ENCODE results near the gene PIAS1. TPM values are rescaled to one million over a fixed set of nuclear protein-coding genes. Genes with fewer than 3 reads are reported as not detected.

The PIAS1 gene
- total RNA-seq, 4 donors from 2014 or later: 31.6 to 70.9 (median 40.3) TPM

- DNase-seq (ENCODE audit: low spot score) (no peak), ATAC-seq (ENCODE audit: low FRiP score) (no peak)
- no peak for TF ChIP-seq CTCF (IDR thresholded peaks at IDR 0.05)
These were observed 6.3 kb upstream of the PIAS1 start for GRCh38 chr15:68047826-68048225.

- DNase-seq (ENCODE audit: low spot score) (no peak), ATAC-seq (ENCODE audit: low FRiP score) (no peak)
- TF ChIP-seq CTCF (IDR thresholded peaks at IDR 0.05): no peak
These were observed 3.0 kb upstream of the PIAS1 start for GRCh38 chr15:68051109-68051508.

GRCh38 chr15:68051907-68052306 lies 2.2 kb upstream of the PIAS1 start:
- no peak for TF ChIP-seq CTCF (IDR thresholded peaks at IDR 0.05)
- no peak for DNase-seq (ENCODE audit: low spot score)

DNA sequence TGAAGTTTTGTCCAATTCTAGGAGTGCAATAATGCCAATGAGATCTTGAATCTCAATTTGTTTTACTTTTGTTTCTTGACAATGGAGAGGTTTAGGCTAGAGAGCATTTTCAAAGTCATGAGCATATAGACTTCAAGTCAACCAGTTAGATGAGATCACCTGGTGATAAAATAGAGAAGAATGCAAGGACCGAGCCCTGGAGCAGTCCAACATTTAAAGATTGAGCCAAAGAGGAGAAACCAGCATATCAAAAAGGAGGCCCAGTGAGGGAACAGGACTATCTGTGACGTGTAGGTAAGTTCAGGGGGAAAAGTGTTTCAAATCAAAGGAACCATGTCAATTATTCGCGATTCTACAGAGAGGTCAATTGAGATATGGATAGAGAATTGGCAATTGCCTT lies 1.7 kb upstream of the PIAS1 start:
- ATAC-seq (ENCODE audit: low FRiP score) (no peak), DNase-seq (ENCODE audit: low spot score) (no peak)
- no peak for TF ChIP-seq CTCF (IDR thresholded peaks at IDR 0.05)

More at GRCh38 chr15:68051907-68052306, 2.2 kb upstream of the PIAS1 start:
- no peak for ATAC-seq (ENCODE audit: low FRiP score)

GRCh38 chr15:68053001-68053400 lies 1.1 kb upstream of the PIAS1 start:
- TF ChIP-seq CTCF (IDR thresholded peaks at IDR 0.05): no peak
- no peak for ATAC-seq (ENCODE audit: low FRiP score)
- DNase-seq (ENCODE audit: low spot score): no peak

DNA sequence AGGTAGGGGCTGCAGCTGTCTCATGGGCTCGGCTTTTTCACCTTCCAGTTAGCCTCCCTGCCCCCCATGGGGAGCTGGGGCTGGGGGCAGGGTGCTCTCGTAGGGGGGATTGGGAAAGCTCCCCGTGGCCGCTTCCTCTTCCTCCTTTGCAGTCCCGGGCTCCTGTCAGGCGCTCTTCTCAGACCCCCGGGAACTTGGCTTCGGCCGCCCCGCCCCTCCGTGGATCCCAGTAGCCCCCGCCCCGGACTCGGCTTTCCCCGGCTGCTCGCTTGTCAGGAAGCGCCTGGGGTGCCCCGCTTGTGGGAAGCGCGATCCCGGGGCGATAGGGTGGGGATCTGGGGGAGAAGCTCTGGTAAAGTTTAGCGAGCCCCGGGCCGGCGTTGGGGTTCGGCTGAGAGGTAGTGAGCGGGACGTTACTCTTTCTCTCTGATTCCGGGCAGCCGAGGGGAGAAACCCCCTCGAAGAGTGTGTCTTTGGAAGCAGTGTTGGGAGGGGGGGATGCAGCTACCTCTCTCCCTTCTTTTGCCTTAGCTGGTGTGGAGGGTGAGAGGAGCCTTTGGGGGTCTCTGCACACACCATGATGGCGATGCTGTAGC lies 611 bp downstream of the PIAS1 start:
- DNase-seq (ENCODE audit: low spot score) (no peak), ATAC-seq (ENCODE audit: low FRiP score) (peak; percentile 60)
- TF ChIP-seq CTCF (IDR thresholded peaks at IDR 0.05): no peak

GRCh38 chr15:68055224-68055705 lies 1.1 kb downstream of the PIAS1 start:
- DNase-seq (ENCODE audit: low spot score) (no peak), ATAC-seq (ENCODE audit: low FRiP score) (no peak)
- no peak for TF ChIP-seq CTCF (IDR thresholded peaks at IDR 0.05)

Data from omental fat pad (tissue), 4 donors.